ENCODE data around the gene PACSIN2.
A peak's percentile ranks its signal among the peaks of the same experiment; 100 is the strongest.

Gene PACSIN2

GRCh38 chr22:42910221-42910942 lies 104.6 kb downstream of the PACSIN2 start:
- H3K4me3 ChIP-seq (replicated peaks; ENCODE audit: low read depth, low read length): no peak overlapping the region
- TF ChIP-seq CTCF (IDR thresholded peaks at IDR 0.05; ENCODE audit: low read length, missing control alignments): no peak
- no peak for DNase-seq (ENCODE audit: low read depth)

- TF ChIP-seq CTCF (IDR thresholded peaks at IDR 0.05; ENCODE audit: low read length, missing control alignments): no peak
- no peak overlapping the region for H3K4me3 ChIP-seq (replicated peaks; ENCODE audit: low read depth, low read length)
- DNase-seq (ENCODE audit: low read depth): no peak
Measured at GRCh38 chr22:42909363-42910058, 105.4 kb downstream of the PACSIN2 start.

GRCh38 chr22:42908374-42908746 lies 106.6 kb downstream of the PACSIN2 start:
- TF ChIP-seq CTCF (IDR thresholded peaks at IDR 0.05; ENCODE audit: low read length, missing control alignments): no peak
- H3K4me3 ChIP-seq (replicated peaks; ENCODE audit: low read depth, low read length): no peak overlapping the region
- no peak for DNase-seq (ENCODE audit: low read depth)

- H3K4me3 ChIP-seq (replicated peaks; ENCODE audit: low read depth, low read length): no peak overlapping the region
- TF ChIP-seq CTCF (IDR thresholded peaks at IDR 0.05; ENCODE audit: low read length, missing control alignments): no peak
Measured at GRCh38 chr22:42907404-42908373, 107.3 kb downstream of the PACSIN2 start.

GRCh38 chr22:42906605-42907348 lies 108.2 kb downstream of the PACSIN2 start:
- no peak overlapping the region for H3K4me3 ChIP-seq (replicated peaks; ENCODE audit: low read depth, low read length)
- DNase-seq (ENCODE audit: low read depth): peak; percentile 65
- no peak for TF ChIP-seq CTCF (IDR thresholded peaks at IDR 0.05; ENCODE audit: low read length, missing control alignments)

More at GRCh38 chr22:42907404-42908373, 107.3 kb downstream of the PACSIN2 start:
- DNase-seq (ENCODE audit: low read depth): no peak

- no peak for DNase-seq (ENCODE audit: low read depth)
- TF ChIP-seq CTCF (IDR thresholded peaks at IDR 0.05; ENCODE audit: low read length, missing control alignments): no peak
- no peak overlapping the region for H3K4me3 ChIP-seq (replicated peaks; ENCODE audit: low read depth, low read length)
Measured at GRCh38 chr22:42905702-42906183, 109.2 kb downstream of the PACSIN2 start.

All from fibroblast of pulmonary artery (primary cell).